Suprapubic skin (tissue), 4 donors: ENCODE data around the gene ATPAF2. TPM values are rescaled to one million over a fixed set of nuclear protein-coding genes. Genes with fewer than 3 reads are reported as not detected.

Experiments used
- DNase-seq, 2 donors: peaks; one replicate each; pipeline ENCODE4 v3.0.0-alpha.2; 2019; ENCODE audit warnings: low spot score in 2 of 2
- H3K27ac ChIP-seq: fragments of 200-600 bp; sonication (generic); one replicate; pipeline ENCODE4 v1.5.1; 2019
- H3K27me3 ChIP-seq: fragments of 200-600 bp; sonication (generic); one replicate; pipeline ENCODE4 v1.5.1; 2019
- H3K36me3 ChIP-seq: fragments of 200-600 bp; sonication (generic); one replicate; pipeline ENCODE4 v1.5.1; 2019
- H3K4me1 ChIP-seq: fragments of 200-600 bp; sonication (generic); one replicate; pipeline ENCODE4 v1.5.1; 2019
- H3K4me3 ChIP-seq: fragments of 200-600 bp; sonication (generic); one replicate; pipeline ENCODE4 v1.5.1; 2019; ENCODE audit warnings: mild to moderate bottlenecking
- H3K9me3 ChIP-seq: fragments of 200-600 bp; sonication (generic); one replicate; pipeline ENCODE4 v1.5.1; 2019
- CTCF ChIP-seq, 2 donors: fragments of 200-600 bp in 1 of 2; fragments of 450-650 bp in 1 of 2; sonication (generic) in 1 of 2; IDR thresholded peaks; one replicate each; pipeline ENCODE4 v1.5.1; 2016 to 2019; ENCODE audit warnings: antibody characterized with exemption in 2 of 2, mild to moderate bottlenecking in 1 of 2, moderate library complexity in 1 of 2
- EP300 ChIP-seq: sonication (generic); formaldehyde crosslinking; IDR thresholded peaks from one replicate; pipeline ENCODE4 v1.6.1; 2017; ENCODE audit warnings: antibody characterized with exemption
- POLR2A ChIP-seq, 2 donors: fragments of 450-650 bp; IDR thresholded peaks; one replicate each; pipeline ENCODE4 v1.6.1; 2017; ENCODE audit warnings: antibody characterized with exemption in 2 of 2, mild to moderate bottlenecking in 2 of 2, moderate library complexity in 2 of 2
- POLR2AphosphoS5 ChIP-seq, 3 donors: sonication (generic); formaldehyde crosslinking; IDR thresholded peaks; one replicate each; pipeline ENCODE4 v1.6.1; 2017; ENCODE audit warnings: antibody characterized with exemption in 3 of 3
- WGBS: methylation state at CpG from one replicate; pipeline ENCODE4 v1.1.5; 2018; 5-methylcytosine and 5-hydroxymethylcytosine counted together
- total RNA-seq, 4 donors: library from RNA; depleted of rRNA; stranded (reverse); fragments of >200 nt; gene quantifications; one replicate each; pipeline ENCODE4 v1.1.0, GENCODE V29; 2016

ATPAF2 gene
- total RNA-seq, 4 donors from 2014 or later: 18.2 to 41.6 (median 24.2) TPM

GRCh38 chr17:17972126-17972951, 66.6 kb downstream of the ATPAF2 start, which contains the start of the genes DRC3 and TOM1L2:
DRC3 (plus strand) TSS chr17:17972862; CDS start chr17:17977599, 4,737 bp downstream.
TOM1L2 (minus strand) TSS chr17:17972400; CDS start chr17:17972313, 87 bp downstream.
- H3K36me3 ChIP-seq: no peaks in the 10 kb centered on the region
- peak; percentile 100 for DNase-seq
- under 1% methylated on average over 43 of the region's 59 CpGs for WGBS
- H3K9me3 ChIP-seq: no peaks in the 10 kb centered on the region
- peaks cover 45% of the 10 kb centered on the region for H3K4me1 ChIP-seq
- H3K4me3 ChIP-seq: peak within 1 kb of the TSS; percentile 78
- H3K27me3 ChIP-seq: no peaks in the 10 kb centered on the region
- H3K27ac ChIP-seq: peak within 1 kb of the TSS; percentile 93
- TF ChIP-seq POLR2AphosphoS5 (IDR thresholded peaks at IDR 0.05) (peak in 2 of 3 donors; percentile 28 to 87), POLR2A (IDR thresholded peaks at IDR 0.05) (peak; percentile 59 to 81), CTCF (IDR thresholded peaks at IDR 0.05) (no peak)

DNA sequence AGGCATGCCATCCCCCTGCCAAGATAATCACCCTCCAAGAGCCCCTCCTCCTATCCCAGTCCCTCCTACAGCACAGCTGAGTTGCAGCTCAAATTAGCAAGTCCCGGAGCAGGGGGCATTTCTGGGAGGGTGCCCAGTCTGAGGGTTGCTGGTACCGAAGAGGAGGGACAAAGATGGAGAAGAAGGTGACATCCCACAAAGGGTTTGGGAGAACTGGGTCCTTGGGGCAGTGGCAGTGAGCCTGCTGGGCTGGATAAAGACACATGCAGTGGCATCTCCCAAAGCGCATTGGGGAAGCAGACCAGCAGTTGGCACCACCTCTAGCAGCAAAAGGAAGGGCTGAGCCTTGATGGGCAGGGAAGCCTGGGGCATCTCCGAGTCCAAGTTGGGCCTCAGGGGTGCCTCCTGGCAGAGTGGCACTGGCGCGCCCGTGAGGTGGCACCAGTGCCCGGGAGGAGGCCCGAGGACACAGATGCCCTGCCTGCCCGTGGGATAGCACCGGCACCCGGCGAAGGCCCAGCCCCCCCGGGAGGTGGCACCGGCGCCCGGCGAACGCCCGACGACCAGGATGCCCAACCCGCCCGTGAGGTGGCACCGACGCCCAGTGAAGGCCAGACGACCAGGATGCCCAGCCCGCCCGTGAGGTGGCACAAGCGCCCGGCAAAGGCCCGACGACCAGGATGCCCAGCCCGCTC, 67.4 kb downstream of the ATPAF2 start:
- H3K27ac ChIP-seq: peak overlapping the region; percentile 93
- H3K27me3 ChIP-seq: no peaks in the 10 kb centered on the region
- peaks cover 52% of the 10 kb centered on the region for H3K4me1 ChIP-seq
- no peak for TF ChIP-seq EP300
- TF ChIP-seq CTCF (IDR thresholded peaks at IDR 0.05): no peak
- TF ChIP-seq POLR2A (IDR thresholded peaks at IDR 0.05): no peak
- TF ChIP-seq POLR2AphosphoS5 (IDR thresholded peaks at IDR 0.05): no peak
- H3K4me3 ChIP-seq: peak overlapping the region; percentile 78
- no peaks in the 10 kb centered on the region for H3K9me3 ChIP-seq
- 0% methylated on average over 3 of the region's 33 CpGs for WGBS
- no peaks in the 10 kb centered on the region for H3K36me3 ChIP-seq
- DNase-seq: peak; percentile 83 to 86

GRCh38 chr17:17970699-17971430, 68.1 kb downstream of the ATPAF2 start:
- DNase-seq: no peak
- Histone ChIP-seq H3K4me3 (peak overlapping the region; percentile 78), H3K9me3 (no peaks in the 10 kb centered on the region), H3K4me1 (peaks cover 56% of the 10 kb centered on the region), H3K27ac (peak overlapping the region; percentile 93), H3K36me3 (no peaks in the 10 kb centered on the region), H3K27me3 (no peaks in the 10 kb centered on the region)
- no peak for TF ChIP-seq POLR2A (IDR thresholded peaks at IDR 0.05)
- no peak for TF ChIP-seq CTCF (IDR thresholded peaks at IDR 0.05)
- no peak for TF ChIP-seq EP300
- TF ChIP-seq POLR2AphosphoS5 (IDR thresholded peaks at IDR 0.05): no peak
- 35% methylated on average over 1 of the region's 1 CpG for whole genome bisulfite sequencing

Other genes with a start within 250 kb of the ATPAF2 start
- 100 to 1,000 TPM in 2 of 4 donors, 10 to 100 TPM in 2; 78.1 to 124 (median 91.7) TPM for gene SREBF1, start 202.2 kb downstream of the ATPAF2 start, total RNA-seq
- gene TOM1L2, start 66.8 kb downstream of the ATPAF2 start, total RNA-seq: 100 to 1,000 TPM; 128 to 259 (median 162) TPM
- 10 to 100 TPM in 1 of 4 donors, 1 to 10 TPM in 3; 2.0 to 10.6 (median 5.5) TPM for gene DRC3, start 66.3 kb downstream of the ATPAF2 start, total RNA-seq
- 10 to 100 TPM; 13.9 to 23.5 (median 17.6) TPM for gene GID4, start 240 bp upstream of the ATPAF2 start, total RNA-seq
- gene DRG2, start 48.8 kb upstream of the ATPAF2 start, total RNA-seq: 10 to 100 TPM; 34.6 to 44.0 (median 37.9) TPM
- under 1 TPM; 0.23 to 0.49 (median 0.41) TPM for gene MYO15A, start 69.6 kb upstream of the ATPAF2 start, total RNA-seq
- 10 to 100 TPM; 67.1 to 92.7 (median 73.2) TPM for gene ALKBH5, start 144.7 kb upstream of the ATPAF2 start, total RNA-seq
- gene LLGL1, start 186.5 kb upstream of the ATPAF2 start, total RNA-seq: 10 to 100 TPM; 27.7 to 37.1 (median 32.8) TPM
- 100 to 1,000 TPM; 254 to 350 (median 291) TPM for gene FLII, start 219.6 kb upstream of the ATPAF2 start, total RNA-seq
- gene MIEF2, start 221.5 kb upstream of the ATPAF2 start, total RNA-seq: 10 to 100 TPM; 19.5 to 39.2 (median 27.5) TPM